ENCODE measurements around the gene GRAMD4. TPM values are rescaled to one million over a fixed set of nuclear protein-coding genes. Genes with fewer than 3 reads are reported as not detected.

The GRAMD4 gene
- polyA plus RNA-seq, 2 of the 4 experiments (the other 2 are of a cell fraction): 7.7 to 13.1 TPM

DNA sequence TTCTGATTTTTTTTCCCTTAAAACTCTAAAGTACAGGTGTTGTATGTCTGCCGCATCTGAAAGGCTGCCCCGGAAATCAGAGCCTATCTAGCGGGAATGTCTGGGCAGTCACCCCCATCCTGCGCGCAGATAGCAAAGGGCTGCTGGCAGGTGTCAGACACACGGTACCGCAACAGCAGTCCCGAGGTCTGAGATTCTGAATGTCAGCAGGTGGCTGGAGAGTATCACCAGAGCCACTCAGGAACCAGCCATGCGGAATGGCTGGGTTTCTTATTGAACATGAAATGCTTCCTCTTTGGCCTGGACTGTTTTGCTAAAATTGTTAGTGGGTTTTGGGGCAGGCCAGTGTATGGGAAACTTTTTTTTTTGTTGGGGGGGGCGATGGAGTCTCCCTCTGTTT, 64.5 kb downstream of the GRAMD4 start:
- ChIA-PET CTCF (interaction anchor here (0.6 kb wide), 1 partner anchor 39 kb away, joined by 3 read pairs; no protein-coding TSS in a partner anchor), POLR2A (no interaction called here)
- H3K9me3 ChIP-seq: no peaks in the 10 kb centered on the region
- DNase-seq (ENCODE audit: low read depth in 1 of 2, low spot score in 1 of 2) (no peak), ATAC-seq (no peak), FAIRE-seq (no peak)
- WGBS (ENCODE audit: missing lambda C conversion rate): 94% methylated on average over 9 of the region's 10 CpGs
- H3K4me1 ChIP-seq: no peaks in the 10 kb centered on the region
- H3K4me3 ChIP-seq: no peak overlapping the region
- no peak overlapping the region for H3K4me2 ChIP-seq
- no peak overlapping the region for H3K27ac ChIP-seq
- TF ChIP-seq CBX8 (IDR thresholded peaks at IDR 0.05): no peak
- TF ChIP-seq BHLHE40 (IDR thresholded peaks at IDR 0.05; ENCODE audit: low read depth, low read length): no peak
- TF ChIP-seq POLR2AphosphoS2 (conservative IDR thresholded peaks at IDR 0.05; ENCODE audit: low read length): no peak
- no peak for TF ChIP-seq JUNB (IDR thresholded peaks at IDR 0.05)
- no peak for TF ChIP-seq ZC3H11A (IDR thresholded peaks at IDR 0.05)
- TF ChIP-seq EP300 (IDR thresholded peaks at IDR 0.05): no peak
- TF ChIP-seq CEBPB (IDR thresholded peaks at IDR 0.05): no peak
- TF ChIP-seq CBX2 (IDR thresholded peaks at IDR 0.05; ENCODE audit: borderline replicate concordance, low read depth): no peak
- TF ChIP-seq GATA3 (IDR thresholded peaks at IDR 0.05; ENCODE audit: borderline replicate concordance): no peak

DNA sequence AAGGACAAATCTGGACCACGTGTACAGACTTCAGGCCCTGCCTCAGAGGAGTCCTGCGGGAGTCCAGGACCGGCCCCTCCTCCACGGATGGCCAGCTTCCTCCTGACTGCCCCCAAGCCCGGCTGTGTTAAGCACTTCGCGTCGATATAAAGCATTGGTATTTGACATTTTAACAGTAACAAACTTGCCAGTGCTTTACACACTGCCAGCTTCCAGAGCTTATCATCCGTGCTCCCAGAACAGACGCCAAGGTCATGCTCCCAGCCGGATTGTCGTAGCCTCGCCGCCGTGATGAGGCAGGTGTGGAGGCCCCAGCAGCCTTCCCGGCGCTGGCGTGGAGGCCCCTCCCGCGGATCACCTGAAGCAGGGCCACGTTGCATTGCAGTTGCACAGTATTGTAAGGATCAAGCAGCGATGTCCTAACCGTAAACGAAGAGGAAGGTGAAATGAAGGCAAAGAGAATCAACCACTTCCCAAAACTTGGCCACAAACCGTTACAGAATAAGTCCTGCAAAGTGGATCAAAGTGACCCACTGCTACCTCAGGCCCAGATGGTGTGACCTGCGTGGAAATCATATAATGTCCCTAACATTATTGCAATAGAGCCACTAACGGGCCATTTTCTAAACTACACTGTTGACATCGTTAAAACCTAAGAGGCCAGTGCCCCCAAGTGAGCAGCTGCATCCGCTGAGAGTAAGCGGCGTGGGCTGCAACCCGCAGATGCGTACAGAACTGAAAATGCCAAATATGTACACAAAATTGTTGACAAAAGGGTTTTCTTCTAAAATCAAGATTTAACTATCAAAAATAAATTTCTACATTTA, 66.2 kb downstream of the GRAMD4 start:
- 96% methylated on average over 21 of the region's 33 CpGs for WGBS (ENCODE audit: missing lambda C conversion rate)
- DNase-seq (ENCODE audit: low read depth in 1 of 2, low spot score in 1 of 2) (no peak), ATAC-seq (no peak), FAIRE-seq (no peak)
- no peaks in the 10 kb centered on the region for H3K9me3 ChIP-seq
- ChIA-PET CTCF (no interaction called here), POLR2A (no interaction called here)
- H3K4me3 ChIP-seq: no peak overlapping the region
- TF ChIP-seq, protein P1, sequence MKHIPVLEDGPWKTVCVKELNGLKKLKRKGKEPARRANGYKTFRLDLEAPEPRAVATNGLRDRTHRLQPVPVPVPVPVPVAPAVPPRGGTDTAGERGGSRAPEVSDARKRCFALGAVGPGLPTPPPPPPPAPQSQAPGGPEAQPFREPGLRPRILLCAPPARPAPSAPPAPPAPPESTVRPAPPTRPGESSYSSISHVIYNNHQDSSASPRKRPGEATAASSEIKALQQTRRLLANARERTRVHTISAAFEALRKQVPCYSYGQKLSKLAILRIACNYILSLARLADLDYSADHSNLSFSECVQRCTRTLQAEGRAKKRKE (CRISPR knock-in tag; IDR thresholded peaks at IDR 0.05; ENCODE audit: low read depth): no peak
- no peak overlapping the region for H3K27ac ChIP-seq
- no peak overlapping the region for H3K4me2 ChIP-seq
- no peaks in the 10 kb centered on the region for H3K4me1 ChIP-seq

DNA sequence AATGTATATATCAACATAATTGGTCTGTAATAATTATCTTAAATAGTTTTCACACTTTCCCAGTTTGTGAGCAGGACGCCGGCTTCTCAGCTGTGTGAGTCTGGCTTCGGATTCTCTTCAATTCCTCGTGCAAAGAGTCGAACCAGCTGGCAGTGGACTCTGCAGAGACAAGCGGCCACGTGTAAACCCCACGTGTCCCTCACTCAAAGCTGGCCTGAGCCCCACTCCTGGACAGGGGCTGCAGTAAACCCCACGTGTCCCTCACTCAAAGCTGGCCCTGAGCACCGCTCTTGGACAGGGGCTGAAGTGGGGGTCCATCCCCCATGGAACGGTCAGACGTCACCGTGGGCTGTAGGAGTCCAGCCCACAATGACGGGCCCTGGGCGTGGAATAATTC, 66.9 kb downstream of the GRAMD4 start:
- CTCF ChIA-PET: no interaction called here
- Histone ChIP-seq H3K9me3 (no peaks in the 10 kb centered on the region), H3K4me2 (no peak overlapping the region), H3K4me1 (no peaks in the 10 kb centered on the region), H3K4me3 (no peak overlapping the region), H3K27ac (no peak overlapping the region)
- no peak for ATAC-seq
- TF ChIP-seq, protein P2, sequence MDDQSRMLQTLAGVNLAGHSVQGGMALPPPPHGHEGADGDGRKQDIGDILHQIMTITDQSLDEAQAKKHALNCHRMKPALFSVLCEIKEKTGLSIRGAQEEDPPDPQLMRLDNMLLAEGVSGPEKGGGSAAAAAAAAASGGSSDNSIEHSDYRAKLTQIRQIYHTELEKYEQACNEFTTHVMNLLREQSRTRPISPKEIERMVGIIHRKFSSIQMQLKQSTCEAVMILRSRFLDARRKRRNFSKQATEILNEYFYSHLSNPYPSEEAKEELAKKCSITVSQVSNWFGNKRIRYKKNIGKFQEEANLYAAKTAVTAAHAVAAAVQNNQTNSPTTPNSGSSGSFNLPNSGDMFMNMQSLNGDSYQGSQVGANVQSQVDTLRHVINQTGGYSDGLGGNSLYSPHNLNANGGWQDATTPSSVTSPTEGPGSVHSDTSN (IDR thresholded peaks at IDR 0.05): no peak
- TF ChIP-seq ZNF302 (CRISPR knock-in tag; IDR thresholded peaks at IDR 0.05): no peak
- TF ChIP-seq, protein P3, sequence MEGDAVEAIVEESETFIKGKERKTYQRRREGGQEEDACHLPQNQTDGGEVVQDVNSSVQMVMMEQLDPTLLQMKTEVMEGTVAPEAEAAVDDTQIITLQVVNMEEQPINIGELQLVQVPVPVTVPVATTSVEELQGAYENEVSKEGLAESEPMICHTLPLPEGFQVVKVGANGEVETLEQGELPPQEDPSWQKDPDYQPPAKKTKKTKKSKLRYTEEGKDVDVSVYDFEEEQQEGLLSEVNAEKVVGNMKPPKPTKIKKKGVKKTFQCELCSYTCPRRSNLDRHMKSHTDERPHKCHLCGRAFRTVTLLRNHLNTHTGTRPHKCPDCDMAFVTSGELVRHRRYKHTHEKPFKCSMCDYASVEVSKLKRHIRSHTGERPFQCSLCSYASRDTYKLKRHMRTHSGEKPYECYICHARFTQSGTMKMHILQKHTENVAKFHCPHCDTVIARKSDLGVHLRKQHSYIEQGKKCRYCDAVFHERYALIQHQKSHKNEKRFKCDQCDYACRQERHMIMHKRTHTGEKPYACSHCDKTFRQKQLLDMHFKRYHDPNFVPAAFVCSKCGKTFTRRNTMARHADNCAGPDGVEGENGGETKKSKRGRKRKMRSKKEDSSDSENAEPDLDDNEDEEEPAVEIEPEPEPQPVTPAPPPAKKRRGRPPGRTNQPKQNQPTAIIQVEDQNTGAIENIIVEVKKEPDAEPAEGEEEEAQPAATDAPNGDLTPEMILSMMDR (IDR thresholded peaks at IDR 0.05): no peak
- TF ChIP-seq CEBPB (IDR thresholded peaks at IDR 0.05): no peak
- TF ChIP-seq, protein P4, sequence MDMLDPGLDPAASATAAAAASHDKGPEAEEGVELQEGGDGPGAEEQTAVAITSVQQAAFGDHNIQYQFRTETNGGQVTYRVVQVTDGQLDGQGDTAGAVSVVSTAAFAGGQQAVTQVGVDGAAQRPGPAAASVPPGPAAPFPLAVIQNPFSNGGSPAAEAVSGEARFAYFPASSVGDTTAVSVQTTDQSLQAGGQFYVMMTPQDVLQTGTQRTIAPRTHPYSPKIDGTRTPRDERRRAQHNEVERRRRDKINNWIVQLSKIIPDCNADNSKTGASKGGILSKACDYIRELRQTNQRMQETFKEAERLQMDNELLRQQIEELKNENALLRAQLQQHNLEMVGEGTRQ (IDR thresholded peaks at IDR 0.05): no peak
- TF ChIP-seq, protein P5, sequence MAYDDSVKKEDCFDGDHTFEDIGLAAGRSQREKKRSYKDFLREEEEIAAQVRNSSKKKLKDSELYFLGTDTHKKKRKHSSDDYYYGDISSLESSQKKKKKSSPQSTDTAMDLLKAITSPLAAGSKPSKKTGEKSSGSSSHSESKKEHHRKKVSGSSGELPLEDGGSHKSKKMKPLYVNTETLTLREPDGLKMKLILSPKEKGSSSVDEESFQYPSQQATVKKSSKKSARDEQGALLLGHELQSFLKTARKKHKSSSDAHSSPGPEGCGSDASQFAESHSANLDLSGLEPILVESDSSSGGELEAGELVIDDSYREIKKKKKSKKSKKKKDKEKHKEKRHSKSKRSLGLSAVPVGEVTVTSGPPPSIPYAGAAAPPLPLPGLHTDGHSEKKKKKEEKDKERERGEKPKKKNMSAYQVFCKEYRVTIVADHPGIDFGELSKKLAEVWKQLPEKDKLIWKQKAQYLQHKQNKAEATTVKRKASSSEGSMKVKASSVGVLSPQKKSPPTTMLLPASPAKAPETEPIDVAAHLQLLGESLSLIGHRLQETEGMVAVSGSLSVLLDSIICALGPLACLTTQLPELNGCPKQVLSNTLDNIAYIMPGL (CRISPR knock-in tag; IDR thresholded peaks at IDR 0.05; ENCODE audit: borderline replicate concordance): no peak
- TF ChIP-seq, protein P6, sequence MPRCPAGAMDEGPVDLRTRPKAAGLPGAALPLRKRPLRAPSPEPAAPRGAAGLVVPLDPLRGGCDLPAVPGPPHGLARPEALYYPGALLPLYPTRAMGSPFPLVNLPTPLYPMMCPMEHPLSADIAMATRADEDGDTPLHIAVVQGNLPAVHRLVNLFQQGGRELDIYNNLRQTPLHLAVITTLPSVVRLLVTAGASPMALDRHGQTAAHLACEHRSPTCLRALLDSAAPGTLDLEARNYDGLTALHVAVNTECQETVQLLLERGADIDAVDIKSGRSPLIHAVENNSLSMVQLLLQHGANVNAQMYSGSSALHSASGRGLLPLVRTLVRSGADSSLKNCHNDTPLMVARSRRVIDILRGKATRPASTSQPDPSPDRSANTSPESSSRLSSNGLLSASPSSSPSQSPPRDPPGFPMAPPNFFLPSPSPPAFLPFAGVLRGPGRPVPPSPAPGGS (IDR thresholded peaks at IDR 0.05): no peak
- no peak for TF ChIP-seq CHD4 (IDR thresholded peaks at IDR 0.05; ENCODE audit: borderline replicate concordance)
- TF ChIP-seq KDM1A (IDR thresholded peaks at IDR 0.05; ENCODE audit: low read depth): no peak
- TF ChIP-seq NR3C1 (IDR thresholded peaks at IDR 0.05): no peak
- no peak for TF ChIP-seq RNF2 (IDR thresholded peaks at IDR 0.05; ENCODE audit: borderline replicate concordance, low read depth)
- no peak for TF ChIP-seq NFE2L2 (conservative IDR thresholded peaks at IDR 0.05; ENCODE audit: low read length)
- TF ChIP-seq GATA3 (IDR thresholded peaks at IDR 0.05; ENCODE audit: borderline replicate concordance): no peak
- DNase-seq (ENCODE audit: low read depth in 1 of 2, low spot score in 1 of 2): no peak
- 94% methylated on average over 9 of the region's 15 CpGs for WGBS (ENCODE audit: missing lambda C conversion rate)
- POLR2A ChIA-PET: no interaction called here
- no peak for FAIRE-seq
